ENCODE results near the gene MAB21L4. TPM values are rescaled to one million over a fixed set of nuclear protein-coding genes. Genes with fewer than 3 reads are reported as not detected.
"Not testable (repeated sequence)": the region's sequence is repeated elsewhere in the genome, so short reads cannot be mapped to it uniquely, and the experiment has no call there.

Gene MAB21L4
- polyA plus RNA-seq, 4 donors: 3.8 to 29.3 (median 9.1) TPM

DNA sequence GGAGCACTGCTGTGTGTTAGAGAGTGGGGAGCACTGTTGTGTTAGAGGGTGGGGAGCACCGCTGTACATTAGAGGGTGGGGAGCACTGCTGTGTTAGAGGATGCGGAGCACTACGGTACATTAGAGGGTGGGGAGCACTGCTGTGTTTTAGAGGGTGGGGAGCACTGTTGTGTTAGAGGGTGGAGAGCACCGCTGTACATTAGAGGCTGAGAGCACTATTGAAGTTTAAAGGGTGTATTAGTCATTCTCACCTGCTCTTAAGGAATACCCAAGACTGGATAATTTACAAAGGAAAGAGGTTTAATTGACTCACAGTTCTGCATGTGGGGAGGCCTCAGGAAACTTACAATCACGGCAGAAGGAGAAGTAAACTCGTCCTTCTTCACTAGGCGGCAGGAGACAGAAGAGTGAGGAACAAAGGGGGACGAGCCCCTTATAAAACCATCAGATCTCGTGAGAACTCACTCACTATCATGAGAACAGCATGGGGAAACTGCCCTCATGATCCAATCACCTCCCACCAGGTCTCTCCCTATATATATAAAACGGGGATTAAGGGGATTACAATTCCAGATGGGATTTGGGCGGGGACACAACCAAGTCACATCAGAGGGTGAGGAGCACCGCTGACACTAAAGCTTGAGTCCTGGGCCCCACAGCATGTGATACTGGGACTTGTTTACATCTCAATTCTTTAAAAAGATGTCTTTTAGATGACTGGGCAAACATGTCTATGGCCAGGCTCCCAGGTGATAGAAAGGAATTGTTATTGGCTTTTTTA lies 46.9 kb downstream of the MAB21L4 start:
- H3K4me1 ChIP-seq (ENCODE audit: control insufficient read depth in 3 of 3, insufficient read depth in 2 of 3, low read depth in 1 of 3, low read length in 2 of 3): peaks cover 0 to 6% (median 0%) of the 10 kb centered on the region in 3 donors
- DNase-seq (no peak), FAIRE-seq (no peak)
- peaks cover 0 to 4% (median 0%) of the 10 kb centered on the region in 3 donors for H3K27me3 ChIP-seq (ENCODE audit: control insufficient read depth in 3 of 3, insufficient read depth in 3 of 3, low read length in 3 of 3)
- WGBS, 3 donors: 75 to 78% (median 75%) methylated on average over 12 of the region's 12 CpGs
- H3K27ac ChIP-seq (ENCODE audit: low read depth in 1 of 3, low read length in 2 of 3): no peak overlapping the region
- H3K4me3 ChIP-seq (ENCODE audit: low read depth in 1 of 3, low read length in 3 of 3): no peak overlapping the region
- H3K9me3 ChIP-seq (ENCODE audit: control insufficient read depth in 2 of 2, insufficient read depth in 1 of 2, low read depth in 1 of 2, low read length in 1 of 2): peaks cover 0 to 2% of the 10 kb centered on the region in 2 donors
- no peaks in the 10 kb centered on the region for H3K36me3 ChIP-seq (ENCODE audit: control insufficient read depth in 3 of 3, insufficient read depth in 2 of 3, low read depth in 1 of 3, low read length in 3 of 3)

DNA sequence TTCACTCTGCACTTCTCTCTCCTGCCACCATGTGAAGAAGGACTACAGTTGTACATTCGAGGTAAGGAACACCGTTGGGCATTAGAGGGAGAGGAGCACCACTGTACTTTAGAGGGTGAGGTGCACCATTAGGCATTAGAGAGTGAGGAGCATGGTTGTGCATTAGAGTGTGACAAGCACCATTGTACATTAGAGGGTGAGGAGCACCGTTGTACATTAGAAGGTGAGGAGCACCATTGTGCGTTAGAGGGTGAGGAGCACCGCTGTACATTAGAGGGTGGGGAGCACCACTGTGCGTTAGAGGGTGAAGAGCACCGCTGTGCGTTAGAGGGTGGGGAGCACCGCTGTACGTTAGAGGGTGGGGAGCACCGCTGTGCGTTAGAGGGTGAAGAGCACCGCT lies 48.1 kb downstream of the MAB21L4 start:
- no peak overlapping the region for H3K27ac ChIP-seq (ENCODE audit: low read depth in 1 of 3, low read length in 2 of 3)
- DNase-seq (no peak), FAIRE-seq (no peak)
- no peaks in the 10 kb centered on the region for H3K36me3 ChIP-seq (ENCODE audit: control insufficient read depth in 3 of 3, insufficient read depth in 2 of 3, low read depth in 1 of 3, low read length in 3 of 3)
- H3K4me3 ChIP-seq (ENCODE audit: low read depth in 1 of 3, low read length in 3 of 3): no peak overlapping the region
- H3K27me3 ChIP-seq (ENCODE audit: control insufficient read depth in 3 of 3, insufficient read depth in 3 of 3, low read length in 3 of 3): peaks cover 0 to 7% (median 0%) of the 10 kb centered on the region in 3 donors
- WGBS, 3 donors: 89 to 97% (median 91%) methylated on average over 12 to 13 of the region's 13 CpGs
- no peaks in the 10 kb centered on the region for H3K9me3 ChIP-seq (ENCODE audit: control insufficient read depth in 2 of 2, insufficient read depth in 1 of 2, low read depth in 1 of 2, low read length in 1 of 2)
- peaks cover 0 to 6% (median 0%) of the 10 kb centered on the region in 3 donors for H3K4me1 ChIP-seq (ENCODE audit: control insufficient read depth in 3 of 3, insufficient read depth in 2 of 3, low read depth in 1 of 3, low read length in 2 of 3)

DNA sequence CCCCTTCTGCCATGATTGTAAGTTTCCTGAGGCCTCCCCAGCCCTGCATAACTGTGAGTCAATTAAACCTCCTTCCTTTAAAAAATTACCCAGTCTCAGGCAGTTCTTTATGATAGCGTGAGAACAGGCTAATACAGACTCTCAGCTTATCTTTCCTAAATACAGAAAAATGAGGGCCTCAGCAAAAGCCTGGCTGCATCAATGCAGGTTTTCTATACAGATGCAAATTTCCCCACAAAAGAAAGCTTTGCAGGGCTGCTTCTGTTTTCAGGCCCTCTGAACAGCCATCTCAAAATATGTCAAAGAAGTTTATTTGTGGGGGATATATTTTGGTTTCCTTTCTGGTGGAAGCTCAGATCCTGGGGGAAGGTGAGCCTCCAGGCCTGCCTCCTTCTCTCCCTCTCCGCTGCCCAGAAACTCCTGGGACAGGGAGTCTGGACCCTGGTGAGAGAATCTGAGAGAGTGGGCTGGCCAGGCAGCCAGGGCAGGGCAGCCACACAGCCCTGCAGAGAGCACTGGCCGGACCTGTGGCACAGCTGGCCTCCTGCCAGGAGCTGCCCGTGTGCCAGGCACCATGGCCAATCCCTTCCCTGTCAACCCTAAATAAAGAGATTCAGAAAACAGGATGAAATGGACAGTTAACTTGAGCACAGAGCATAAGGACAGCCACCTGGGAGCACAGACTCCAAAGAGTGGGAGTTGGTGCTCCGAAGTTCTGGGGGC lies 48.9 kb downstream of the MAB21L4 start:
- Histone ChIP-seq H3K4me3 (ENCODE audit: low read depth in 1 of 3, low read length in 3 of 3) (no peak overlapping the region), H3K9me3 (ENCODE audit: control insufficient read depth in 2 of 2, insufficient read depth in 1 of 2, low read depth in 1 of 2, low read length in 1 of 2) (no peaks in the 10 kb centered on the region), H3K27ac (ENCODE audit: low read depth in 1 of 3, low read length in 2 of 3) (no peak overlapping the region), H3K4me1 (ENCODE audit: control insufficient read depth in 3 of 3, insufficient read depth in 2 of 3, low read depth in 1 of 3, low read length in 2 of 3) (peaks cover 0 to 6% (median 0%) of the 10 kb centered on the region in 3 donors), H3K36me3 (ENCODE audit: control insufficient read depth in 3 of 3, insufficient read depth in 2 of 3, low read depth in 1 of 3, low read length in 3 of 3) (no peaks in the 10 kb centered on the region), H3K27me3 (ENCODE audit: control insufficient read depth in 3 of 3, insufficient read depth in 3 of 3, low read length in 3 of 3) (peaks cover 0 to 8% (median 0%) of the 10 kb centered on the region in 3 donors)
- no peak for FAIRE-seq
- WGBS, 3 donors: 53 to 73% (median 58%) methylated on average over 5 of the region's 5 CpGs
- DNase-seq: peak in 1 of 2 donors; percentile 15

DNA sequence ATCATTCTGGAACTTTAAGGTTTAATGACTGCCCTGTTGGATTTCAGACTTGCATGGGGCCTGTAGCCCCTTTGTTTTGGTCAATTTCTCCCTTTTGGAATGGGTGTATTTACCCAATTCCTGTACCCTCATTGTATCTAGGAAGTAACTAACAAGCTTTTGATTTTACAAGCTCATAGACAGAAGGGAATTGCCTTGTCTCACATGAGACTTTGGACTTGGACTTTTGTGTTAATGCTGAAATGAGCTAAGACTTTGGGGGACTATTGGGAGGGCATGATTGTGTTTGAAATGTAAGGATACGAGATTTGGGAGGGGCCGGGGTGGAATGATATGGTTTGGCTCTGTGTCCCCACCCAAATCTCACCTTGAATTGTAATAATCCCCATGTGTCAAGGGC lies 49.6 kb downstream of the MAB21L4 start:
- not testable (repeated sequence) for FAIRE-seq; H3K4me1 ChIP-seq (ENCODE audit: control insufficient read depth in 3 of 3, insufficient read depth in 2 of 3, low read depth in 1 of 3, low read length in 2 of 3); H3K27ac ChIP-seq (ENCODE audit: low read depth in 1 of 3, low read length in 2 of 3); H3K36me3 ChIP-seq (ENCODE audit: control insufficient read depth in 3 of 3, insufficient read depth in 2 of 3, low read depth in 1 of 3, low read length in 3 of 3); H3K4me3 ChIP-seq (ENCODE audit: low read depth in 1 of 3, low read length in 3 of 3); H3K9me3 ChIP-seq (ENCODE audit: control insufficient read depth in 2 of 2, insufficient read depth in 1 of 2, low read depth in 1 of 2, low read length in 1 of 2)
- DNase-seq: peak in 1 of 2 donors; percentile 18
- 22 to 69% (median 38%) methylated on average over 2 of the region's 2 CpGs for WGBS, 3 donors
- H3K27me3 ChIP-seq (ENCODE audit: control insufficient read depth in 3 of 3, insufficient read depth in 3 of 3, low read length in 3 of 3): peaks cover 0 to 12% (median 0%) of the 10 kb centered on the region in 3 donors

DNA sequence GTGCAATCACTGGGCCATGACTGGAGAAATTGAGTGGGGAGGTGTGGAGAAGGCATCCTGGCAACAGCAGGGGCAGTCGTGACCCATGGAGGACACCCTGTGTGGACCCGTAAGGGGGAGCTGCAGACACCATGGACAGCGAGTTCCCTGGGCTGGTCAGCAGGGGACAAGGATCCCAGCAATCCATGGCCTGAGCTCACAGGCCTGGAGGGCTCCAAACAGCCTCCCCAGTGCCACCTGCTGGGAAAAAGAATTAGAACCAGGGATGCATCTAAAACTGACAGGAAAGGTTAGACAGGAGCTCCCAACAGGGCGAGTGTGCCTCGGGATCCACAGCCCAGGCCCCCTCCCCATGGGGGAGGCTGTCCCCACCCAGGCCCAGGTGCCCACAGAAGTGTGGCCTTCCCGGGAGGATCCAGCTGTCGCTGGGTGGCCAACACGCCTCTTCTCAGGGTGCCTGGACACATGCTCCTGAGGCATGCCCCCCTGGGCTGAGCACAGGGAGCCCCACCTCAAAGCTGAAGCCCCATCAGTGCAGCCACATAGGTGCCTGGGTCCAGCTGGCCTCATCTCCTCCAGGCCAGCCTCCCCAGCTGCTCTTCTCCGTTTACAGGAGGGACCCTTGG lies 55.4 kb downstream of the MAB21L4 start:
- Histone ChIP-seq H3K4me1 (ENCODE audit: control insufficient read depth in 3 of 3, insufficient read depth in 2 of 3, low read depth in 1 of 3, low read length in 2 of 3) (no peaks in the 10 kb centered on the region), H3K4me3 (ENCODE audit: low read depth in 1 of 3, low read length in 3 of 3) (no peak overlapping the region), H3K27me3 (ENCODE audit: control insufficient read depth in 3 of 3, insufficient read depth in 3 of 3, low read length in 3 of 3) (peaks cover 0 to 18% (median 0%) of the 10 kb centered on the region in 3 donors), H3K27ac (ENCODE audit: low read depth in 1 of 3, low read length in 2 of 3) (no peak overlapping the region), H3K9me3 (ENCODE audit: control insufficient read depth in 2 of 2, insufficient read depth in 1 of 2, low read depth in 1 of 2, low read length in 1 of 2) (no peaks in the 10 kb centered on the region), H3K36me3 (ENCODE audit: control insufficient read depth in 3 of 3, insufficient read depth in 2 of 3, low read depth in 1 of 3, low read length in 3 of 3) (no peaks in the 10 kb centered on the region)
- FAIRE-seq (no peak), DNase-seq (peak; percentile 59 to 69)
- WGBS, 3 donors: 37 to 43% (median 40%) methylated on average over 9 of the region's 9 CpGs

DNA sequence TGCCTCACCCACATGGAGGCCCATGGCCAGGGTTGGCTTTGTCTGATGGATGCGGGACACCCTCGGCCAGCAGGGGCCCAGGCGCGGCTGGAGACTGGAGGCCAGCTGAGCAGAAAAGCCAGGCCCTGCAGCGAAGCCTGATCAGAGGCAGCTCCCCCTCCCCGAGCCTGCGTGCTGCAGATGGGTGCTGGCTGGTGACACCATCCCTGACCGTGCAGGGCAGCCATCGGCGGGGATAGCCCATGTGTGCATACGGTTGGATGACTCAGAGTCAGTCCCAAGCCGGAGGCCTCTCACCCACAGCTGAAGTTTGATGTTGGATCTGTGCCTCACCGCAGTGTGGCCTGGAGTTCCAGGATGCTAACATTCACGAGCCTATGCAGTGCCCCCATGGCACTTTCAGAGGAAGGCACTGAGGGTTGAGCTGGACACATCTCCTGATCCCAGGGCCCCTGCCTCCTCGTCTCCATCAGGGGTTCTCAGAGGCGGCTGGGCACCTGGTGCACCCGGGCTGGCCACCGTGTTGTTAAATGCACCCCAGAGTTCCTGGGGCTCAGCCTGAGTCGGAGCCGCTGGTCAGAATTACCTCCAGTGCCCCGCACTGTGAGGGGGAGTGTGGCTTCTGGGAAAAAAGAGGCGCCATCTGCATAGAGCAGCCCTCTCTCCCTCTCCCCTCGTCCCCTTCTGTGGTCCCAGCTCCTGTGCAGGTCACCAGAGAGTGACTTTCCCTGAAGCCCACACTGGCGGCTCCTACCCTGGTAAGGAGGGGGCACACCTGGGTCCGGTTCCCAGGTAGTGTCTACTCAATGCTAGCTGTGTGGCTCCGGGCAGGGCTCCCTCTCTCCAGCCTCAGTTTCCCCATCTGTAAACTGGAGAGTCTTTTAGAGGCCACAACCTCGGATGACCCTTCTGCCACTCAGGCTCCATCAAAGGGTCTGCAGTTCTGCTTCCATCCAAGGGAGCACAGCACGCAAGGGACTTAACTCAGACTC lies 56.5 kb downstream of the MAB21L4 start:
- H3K9me3 ChIP-seq (ENCODE audit: control insufficient read depth in 2 of 2, insufficient read depth in 1 of 2, low read depth in 1 of 2, low read length in 1 of 2): no peaks in the 10 kb centered on the region
- DNase-seq (no peak), FAIRE-seq (no peak)
- no peak overlapping the region for H3K4me3 ChIP-seq (ENCODE audit: low read depth in 1 of 3, low read length in 3 of 3)
- H3K27ac ChIP-seq (ENCODE audit: low read depth in 1 of 3, low read length in 2 of 3): no peak overlapping the region
- H3K27me3 ChIP-seq (ENCODE audit: control insufficient read depth in 3 of 3, insufficient read depth in 3 of 3, low read length in 3 of 3): peaks cover 0 to 19% (median 0%) of the 10 kb centered on the region in 3 donors
- H3K4me1 ChIP-seq (ENCODE audit: control insufficient read depth in 3 of 3, insufficient read depth in 2 of 3, low read depth in 1 of 3, low read length in 2 of 3): no peaks in the 10 kb centered on the region
- H3K36me3 ChIP-seq (ENCODE audit: control insufficient read depth in 3 of 3, insufficient read depth in 2 of 3, low read depth in 1 of 3, low read length in 3 of 3): no peaks in the 10 kb centered on the region
- 81 to 86% (median 86%) methylated on average over 27 to 28 of the region's 28 CpGs for WGBS, 3 donors

DNA sequence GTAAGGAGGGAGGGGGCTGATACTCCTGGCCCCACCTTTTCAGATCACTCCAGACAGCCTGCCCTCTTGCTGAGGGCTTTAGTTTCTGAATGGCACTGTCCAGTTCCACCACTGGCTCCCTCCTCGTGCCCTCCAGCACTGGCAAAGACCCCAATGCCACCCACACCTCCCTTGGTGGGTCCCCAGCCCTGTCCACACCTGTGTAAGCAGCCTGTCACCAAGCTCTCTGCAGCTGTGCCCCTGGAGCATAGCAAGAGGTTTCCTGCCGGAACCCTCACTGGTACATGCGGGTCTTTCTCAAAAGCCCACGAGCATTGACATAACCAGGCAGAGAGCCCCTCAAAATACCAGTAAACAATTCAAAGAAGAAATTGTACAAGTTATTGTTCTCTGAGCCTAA lies 58.3 kb downstream of the MAB21L4 start:
- Histone ChIP-seq H3K9me3 (ENCODE audit: control insufficient read depth in 2 of 2, insufficient read depth in 1 of 2, low read depth in 1 of 2, low read length in 1 of 2) (no peaks in the 10 kb centered on the region), H3K36me3 (ENCODE audit: control insufficient read depth in 3 of 3, insufficient read depth in 2 of 3, low read depth in 1 of 3, low read length in 3 of 3) (no peaks in the 10 kb centered on the region), H3K4me3 (ENCODE audit: low read depth in 1 of 3, low read length in 3 of 3) (no peak overlapping the region), H3K27ac (ENCODE audit: low read depth in 1 of 3, low read length in 2 of 3) (no peak overlapping the region), H3K4me1 (ENCODE audit: control insufficient read depth in 3 of 3, insufficient read depth in 2 of 3, low read depth in 1 of 3, low read length in 2 of 3) (no peaks in the 10 kb centered on the region), H3K27me3 (ENCODE audit: control insufficient read depth in 3 of 3, insufficient read depth in 3 of 3, low read length in 3 of 3) (peaks cover 0 to 13% (median 0%) of the 10 kb centered on the region in 3 donors)
- no peak for FAIRE-seq
- 54 to 70% (median 60%) methylated on average over 4 of the region's 4 CpGs for WGBS, 3 donors
- DNase-seq: no peak
